Colonic mucosa (tissue), 4 donors: Measurements from ENCODE around the gene LITAFD. TPM values are rescaled to one million over a fixed set of nuclear protein-coding genes. Genes with fewer than 3 reads are reported as not detected.

Source experiments
- DNase-seq: peaks from one replicate; pipeline ENCODE4 v3.0.0-alpha.2; 2020
- H3K27ac ChIP-seq: fragments of 200-600 bp; one replicate; pipeline ENCODE4 v1.8.0; 2021
- H3K27me3 ChIP-seq: fragments of 200-600 bp; one replicate; pipeline ENCODE4 v1.8.0; 2021
- H3K36me3 ChIP-seq: fragments of 200-600 bp; one replicate; pipeline ENCODE4 v1.8.0; 2021
- H3K4me1 ChIP-seq: fragments of 200-600 bp; one replicate; pipeline ENCODE4 v1.8.0; 2021; ENCODE audit warnings: mild to moderate bottlenecking
- H3K4me3 ChIP-seq: fragments of 200-600 bp; one replicate; pipeline ENCODE4 v1.8.0; 2021
- H3K9ac ChIP-seq, 2 donors: one replicate each; pipeline ENCODE4 v1.7.0; 2013; ENCODE audit warnings: control low read depth in 2 of 2, low read depth in 2 of 2, low read length in 2 of 2
- H3K9me3 ChIP-seq: fragments of 200-600 bp; one replicate; pipeline ENCODE4 v1.8.0; 2021
- CTCF ChIP-seq: fragments of 200-600 bp; IDR thresholded peaks from one replicate; pipeline ENCODE4 v1.8.0; 2022; ENCODE audit warnings: antibody characterized with exemption, mild to moderate bottlenecking
- intact Hi-C: fragments of 100-400 bp; cut with DNase I; formaldehyde crosslinking; loops from one replicate; pipeline ENCODE4 v1.14.1; 2022
- total RNA-seq, 2 donors: library from RNA; stranded (reverse); fragmentation: NEBNext Ultra II Directional in 1 of 2; extraction: Animal tissue kit (Norgen Biotek cat#: 25700) in 1 of 2; gene quantifications; one replicate each; pipeline ENCODE4 v1.2.1, GENCODE V29; 2021
- donor health status: healthy.
- donor health status: DM: no; HTN: no; CAD: no.
- donor health status: DM: no; HTN: no; CAD: no.

LITAFD gene
- total RNA-seq, 2 donors from 2014 or later, result not detected

DNA sequence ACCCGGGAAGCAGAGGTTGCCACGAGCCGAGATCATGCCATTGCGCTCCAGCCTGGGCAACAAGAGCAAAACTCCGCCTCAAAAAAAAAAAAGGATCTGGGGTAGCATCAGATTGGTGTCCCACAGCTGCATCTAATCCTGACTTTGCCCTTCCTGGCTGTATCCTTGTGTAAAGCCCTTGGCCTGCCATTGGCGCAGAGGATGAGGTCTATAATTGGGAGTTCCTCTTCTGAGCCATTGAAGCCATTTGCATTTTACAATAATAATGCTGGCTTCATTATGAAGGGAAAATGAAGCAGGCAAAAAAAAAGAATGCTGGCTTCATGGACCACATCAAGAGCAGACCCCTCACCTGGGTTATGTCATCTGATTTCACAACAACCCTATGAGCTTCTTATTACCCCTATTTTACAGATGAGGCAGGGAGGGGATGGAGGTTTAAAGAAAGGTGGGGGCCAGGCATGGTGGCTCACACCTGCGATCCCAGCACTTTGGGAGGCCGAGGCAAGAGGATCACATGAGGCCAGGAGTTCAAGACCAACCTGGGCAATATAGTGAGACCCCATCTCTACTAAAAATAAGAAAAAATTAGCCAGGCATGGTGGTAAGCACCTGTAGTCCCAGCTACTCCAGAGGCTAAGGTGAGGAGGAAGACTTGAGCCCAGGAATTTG lies 1.2 kb upstream of the LITAFD start:
- DNase-seq, result no peak
- no peaks in the 10 kb centered on the region for H3K36me3 ChIP-seq
- H3K4me1 ChIP-seq, result peaks cover 13% of the 10 kb centered on the region

DNA sequence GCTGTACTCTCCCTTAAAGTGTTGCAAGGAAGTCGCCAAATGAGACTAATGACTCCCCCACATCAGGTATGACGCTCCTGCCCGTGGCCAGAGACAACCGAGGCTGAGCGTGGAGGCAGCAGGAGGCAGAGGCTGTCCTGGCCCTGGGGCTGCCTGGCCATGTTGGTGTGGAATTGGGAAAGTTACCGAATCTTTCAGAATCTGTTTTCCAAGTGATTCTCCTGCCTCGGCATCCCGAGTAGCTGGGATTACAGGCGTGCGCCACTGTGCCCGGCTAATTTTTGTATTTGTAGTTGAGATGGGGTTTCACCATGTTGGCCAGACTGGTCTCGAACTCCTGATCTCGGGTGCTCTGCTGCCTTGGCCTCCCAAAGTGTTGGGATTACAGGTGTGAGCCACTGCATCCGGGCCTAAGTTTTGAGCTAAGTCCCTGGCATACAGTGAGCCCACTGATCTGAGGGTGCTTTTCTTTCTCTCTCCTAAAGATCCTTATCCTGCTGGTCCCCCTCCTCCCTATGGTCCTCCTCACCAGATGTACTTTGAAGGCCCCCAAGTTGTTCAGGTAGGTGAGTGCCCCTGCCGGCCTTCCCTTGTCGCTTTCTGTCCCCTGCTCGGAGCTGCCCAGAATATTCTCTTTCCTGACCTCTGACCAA lies 700 bp downstream of the LITAFD start:
- DNase-seq, result no peak
- H3K27me3 ChIP-seq, result no peaks in the 10 kb centered on the region
- H3K4me1 ChIP-seq, result peaks cover 13% of the 10 kb centered on the region
- H3K9ac ChIP-seq, result no peak overlapping the region
- H3K9me3 ChIP-seq, result no peaks in the 10 kb centered on the region
- H3K36me3 ChIP-seq, result no peaks in the 10 kb centered on the region
- intact Hi-C loops, result loop anchor here (5.0 kb wide), 3 partner anchors 86 to 316 kb away; partner anchors contain the start of genes PMM2 and TMEM186
- H3K4me3 ChIP-seq, result no peak overlapping the region
- no peak overlapping the region for H3K27ac ChIP-seq
- no peak for TF ChIP-seq CTCF

More for the DNA sequence above, 1.2 kb upstream of the LITAFD start:
- no peak for TF ChIP-seq CTCF
- H3K27me3 ChIP-seq, result no peaks in the 10 kb centered on the region
- no peak overlapping the region for H3K27ac ChIP-seq
- no peak overlapping the region for H3K9ac ChIP-seq
- no peaks in the 10 kb centered on the region for H3K9me3 ChIP-seq
- no peak overlapping the region for H3K4me3 ChIP-seq
- intact Hi-C loops, result loop anchor here (5.0 kb wide), 3 partner anchors 84 to 314 kb away; partner anchors contain the start of genes PMM2 and TMEM186

DNA sequence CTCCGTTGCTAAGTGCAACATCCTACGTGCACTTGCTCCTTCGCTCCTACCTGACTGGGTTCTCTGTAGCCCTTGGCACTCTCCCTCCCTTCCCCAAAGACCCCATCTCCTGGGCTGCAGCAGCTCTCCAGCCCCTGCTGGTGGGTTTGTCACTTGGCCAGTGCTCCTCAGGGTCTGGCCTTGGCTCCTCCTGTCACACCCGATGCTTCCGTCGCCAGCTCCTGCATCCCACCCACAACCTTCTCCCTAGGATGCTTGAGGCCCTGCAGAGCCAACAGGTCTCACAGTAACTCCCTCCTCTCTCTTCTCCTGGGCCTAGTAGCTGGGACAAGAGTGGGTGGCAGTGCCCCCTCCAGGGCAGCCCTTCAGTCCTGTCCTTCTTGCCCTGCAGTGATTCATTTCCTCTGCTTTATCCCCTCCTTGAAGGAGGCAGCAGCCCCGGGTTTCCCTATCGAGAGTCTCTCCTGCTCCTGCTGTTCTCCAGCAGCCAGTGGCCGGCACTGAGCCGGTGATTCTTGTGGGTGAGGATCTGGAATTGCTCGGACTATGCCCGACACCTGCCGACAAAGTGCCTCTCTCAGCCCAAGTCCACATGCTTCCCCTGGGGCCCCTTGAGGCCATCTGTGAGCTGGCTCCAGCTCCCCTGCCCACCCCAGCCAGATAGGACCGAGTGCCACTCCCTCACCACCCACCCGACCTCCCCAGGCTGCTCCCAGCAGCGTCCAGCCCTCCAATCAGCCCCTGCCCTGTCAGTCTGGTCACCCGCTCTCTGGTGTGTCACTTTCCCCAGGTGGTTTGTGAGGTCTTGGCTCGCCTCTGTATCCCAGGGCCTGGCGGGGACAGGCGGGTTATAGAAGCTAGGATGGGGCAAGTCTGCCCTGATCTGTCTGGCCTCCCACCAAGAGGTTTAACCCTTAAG lies 3.8 kb downstream of the LITAFD start:
- Histone ChIP-seq H3K9me3 (no peaks in the 10 kb centered on the region), H3K27ac (no peak overlapping the region), H3K9ac (peak overlapping the region; percentile 9 to 24), H3K27me3 (no peaks in the 10 kb centered on the region), H3K4me3 (no peak overlapping the region), H3K36me3 (no peaks in the 10 kb centered on the region), H3K4me1 (peaks cover 13% of the 10 kb centered on the region)
- intact Hi-C loops, result no loop called here
- TF ChIP-seq CTCF, result no peak
- no peak for DNase-seq

GRCh38 chr16:8886593-8887430 lies 4.7 kb downstream of the LITAFD start:
- Histone ChIP-seq H3K27ac (no peak overlapping the region), H3K4me3 (no peak overlapping the region), H3K9ac (peak overlapping the region in 1 of 2 donors; percentile 9), H3K27me3 (no peaks in the 10 kb centered on the region), H3K9me3 (no peaks in the 10 kb centered on the region), H3K36me3 (no peaks in the 10 kb centered on the region), H3K4me1 (peaks cover 13% of the 10 kb centered on the region)
- no peak for TF ChIP-seq CTCF
- no peak for DNase-seq
- intact Hi-C loops, result no loop called here

DNA sequence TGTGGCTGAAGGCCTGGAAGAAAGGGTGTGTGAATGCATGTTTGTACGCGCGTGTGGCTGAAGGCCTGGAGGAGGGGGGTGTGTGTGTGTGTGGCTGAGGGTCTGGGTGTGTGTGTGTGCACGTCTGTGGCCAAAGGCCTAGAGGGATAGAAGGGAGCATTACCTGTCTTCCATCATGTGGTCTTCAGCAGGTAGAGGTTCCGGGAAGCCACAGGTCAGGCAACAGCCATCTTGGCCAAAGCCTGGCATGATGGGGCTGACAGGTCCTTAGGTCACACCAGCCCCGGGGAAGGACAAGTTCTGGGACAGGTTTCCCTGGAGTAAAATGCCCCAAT lies 5.2 kb downstream of the LITAFD start:
- intact Hi-C loops, result no loop called here
- Histone ChIP-seq H3K27ac (no peak overlapping the region), H3K9me3 (no peaks in the 10 kb centered on the region), H3K36me3 (no peaks in the 10 kb centered on the region), H3K4me3 (no peak overlapping the region), H3K4me1 (peaks cover 13% of the 10 kb centered on the region), H3K9ac (no peak overlapping the region), H3K27me3 (no peaks in the 10 kb centered on the region)
- TF ChIP-seq CTCF, result no peak
- no peak for DNase-seq
